ENCODE data around the gene BTG4. TPM values are rescaled to one million over a fixed set of nuclear protein-coding genes. Genes with fewer than 3 reads are reported as not detected.

The BTG4 gene
- polyA plus RNA-seq, 3 donors, result not detected

- no peak for TF ChIP-seq CTCF (IDR thresholded peaks at IDR 0.05)
- no peak overlapping the region for H2AFZ ChIP-seq (ENCODE audit: insufficient read depth, low read depth, low read length, poor library complexity, severe bottlenecking)
- no peaks in the 10 kb centered on the region for H3K27me3 Mint-ChIP-seq (ENCODE audit: low read depth in 3 of 3)
- no peaks in the 10 kb centered on the region for H3K79me2 ChIP-seq (ENCODE audit: insufficient read depth, low read length)
- H3K4me3 Mint-ChIP-seq, result no peak overlapping the region
- no peaks in the 10 kb centered on the region for H3K9me3 Mint-ChIP-seq
- no peak overlapping the region for H3K27ac ChIP-seq (ENCODE audit: low read depth in 1 of 2, low read length in 2 of 2)
- H3K4me1 ChIP-seq (ENCODE audit: control insufficient read depth in 1 of 2, insufficient read depth in 2 of 2, low read length in 2 of 2), result peaks cover 3% of the 10 kb centered on the region in 2 donors
- H3K27ac Mint-ChIP-seq, result no peak overlapping the region
- no peak for DNase-seq
- no peaks in the 10 kb centered on the region for H3K27me3 ChIP-seq (ENCODE audit: control insufficient read depth in 2 of 2, insufficient read depth in 2 of 2, low read length in 2 of 2)
- no peak overlapping the region for H3K4me3 ChIP-seq (replicated peaks in 1 of 3; ENCODE audit: low read depth in 2 of 3, low read length in 3 of 3)
- intact Hi-C loops (cut with micrococcal nuclease), result no loop called here
- H3K9ac ChIP-seq (ENCODE audit: insufficient read depth, low read length, poor library complexity, severe bottlenecking), result no peak overlapping the region
- H4K20me1 ChIP-seq (ENCODE audit: insufficient read depth, low read length), result no peaks in the 10 kb centered on the region
- H3K9me3 ChIP-seq (replicated peaks in 1 of 2; ENCODE audit: control insufficient read depth in 1 of 2, insufficient read depth in 1 of 2, low read length in 2 of 2), result no peaks in the 10 kb centered on the region
- no peaks in the 10 kb centered on the region for H3K36me3 ChIP-seq (replicated peaks in 1 of 2; ENCODE audit: control insufficient read depth in 1 of 2, insufficient read depth in 2 of 2, low read length in 2 of 2)
- no peak overlapping the region for H3K4me2 ChIP-seq (replicated peaks; ENCODE audit: extremely low read depth, low read length, poor library complexity, severe bottlenecking)
- peaks cover 9% of the 10 kb centered on the region for H3K4me1 Mint-ChIP-seq
- WGBS (ENCODE audit: insufficient coverage), result no CpG with 5 or more reads among the region's 2 CpGs
- H3K36me3 Mint-ChIP-seq, result no peaks in the 10 kb centered on the region
Measured at GRCh38 chr11:111520560-111520959, 8.4 kb upstream of the BTG4 start.

- no peak overlapping the region for H2AFZ ChIP-seq (ENCODE audit: insufficient read depth, low read depth, low read length, poor library complexity, severe bottlenecking)
- Mint-ChIP-seq H3K4me3 (no peak overlapping the region), H3K27ac (no peak overlapping the region), H3K9me3 (peaks cover 0 to 4% (median 2%) of the 10 kb centered on the region in 7 donors), H3K27me3 (ENCODE audit: low read depth in 3 of 3) (peaks cover 12 to 17% (median 14%) of the 10 kb centered on the region in 3 donors), H3K4me1 (peaks cover 17% of the 10 kb centered on the region), H3K36me3 (no peaks in the 10 kb centered on the region)
- no peaks in the 10 kb centered on the region for H3K79me2 ChIP-seq (ENCODE audit: insufficient read depth, low read length)
- no peak overlapping the region for H3K4me2 ChIP-seq (replicated peaks; ENCODE audit: extremely low read depth, low read length, poor library complexity, severe bottlenecking)
- no peak overlapping the region for H3K27ac ChIP-seq (ENCODE audit: low read depth in 1 of 2, low read length in 2 of 2)
- H3K4me1 ChIP-seq (ENCODE audit: control insufficient read depth in 1 of 2, insufficient read depth in 2 of 2, low read length in 2 of 2), result peaks cover 6 to 7% of the 10 kb centered on the region in 2 donors
- H3K9ac ChIP-seq (ENCODE audit: insufficient read depth, low read length, poor library complexity, severe bottlenecking), result no peak overlapping the region
- peaks cover 7 to 15% of the 10 kb centered on the region in 2 donors for H3K27me3 ChIP-seq (ENCODE audit: control insufficient read depth in 2 of 2, insufficient read depth in 2 of 2, low read length in 2 of 2)
- H3K36me3 ChIP-seq (replicated peaks in 1 of 2; ENCODE audit: control insufficient read depth in 1 of 2, insufficient read depth in 2 of 2, low read length in 2 of 2), result no peaks in the 10 kb centered on the region
- H3K4me3 ChIP-seq (replicated peaks in 1 of 3; ENCODE audit: low read depth in 2 of 3, low read length in 3 of 3), result no peak overlapping the region
- no peaks in the 10 kb centered on the region for H3K9me3 ChIP-seq (replicated peaks in 1 of 2; ENCODE audit: control insufficient read depth in 1 of 2, insufficient read depth in 1 of 2, low read length in 2 of 2)
- no CpG with 5 or more reads among the region's 1 CpG for WGBS (ENCODE audit: insufficient coverage)
- H4K20me1 ChIP-seq (ENCODE audit: insufficient read depth, low read length), result no peaks in the 10 kb centered on the region
- no peak for TF ChIP-seq CTCF (IDR thresholded peaks at IDR 0.05)
- intact Hi-C loops (cut with micrococcal nuclease), result no loop called here
- no peak for DNase-seq
Measured at GRCh38 chr11:111518668-111519067, 6.5 kb upstream of the BTG4 start.
